Activated CD4-positive, alpha-beta memory T cell treated with anti-CD3 and anti-CD28 coated beads for 36 hours (primary cell): Measurements from ENCODE around the gene CTNNA3. TPM values are rescaled to one million over a fixed set of nuclear protein-coding genes. Genes with fewer than 3 reads are reported as not detected.

Experiments used
- CTCF ChIA-PET: fragments of 350-600 bp; sonication (Branson Sonifier 250); formaldehyde crosslinking; loops from one replicate; lab custom pipeline; 2021; ENCODE audit warnings: antibody characterized with exemption, inconsistent platforms; lab: Charles Lee
- POLR2A ChIA-PET: fragments of 350-600 bp; sonication (Branson Sonifier 250); formaldehyde crosslinking; loops from one replicate; lab custom pipeline; 2021; ENCODE audit warnings: antibody characterized with exemption; lab: Charles Lee
- DNase-seq: peaks from one replicate; pipeline ENCODE4 v3.0.0-alpha.2; 2020
- H3K27ac Mint-ChIP-seq: one replicate; pipeline ENCODE4 v1.8.0; 2021; ENCODE audit warnings: mixed read lengths
- H3K27me3 Mint-ChIP-seq: one replicate; pipeline ENCODE4 v1.8.0; 2021; ENCODE audit warnings: mixed read lengths
- H3K36me3 Mint-ChIP-seq: one replicate; pipeline ENCODE4 v1.8.0; 2021; ENCODE audit warnings: mixed read lengths
- H3K4me1 Mint-ChIP-seq: one replicate; pipeline ENCODE4 v1.8.0; 2021; ENCODE audit warnings: low read depth, mixed read lengths
- H3K4me3 Mint-ChIP-seq: one replicate; pipeline ENCODE4 v1.8.0; 2021; ENCODE audit warnings: mild to moderate bottlenecking, mixed read lengths
- H3K9me3 Mint-ChIP-seq: one replicate; pipeline ENCODE4 v1.8.0; 2021; ENCODE audit warnings: mixed read lengths
- intact Hi-C: fragments of 100-400 bp; cut with micrococcal nuclease; formaldehyde crosslinking; loops from one replicate; pipeline ENCODE4 v1.15.1; 2023
- total RNA-seq, 2 experiments: library from RNA; stranded (reverse); gene quantifications; one replicate each; pipeline ENCODE4 v1.2.3, GENCODE V29; 2021

The CTNNA3 gene
- total RNA-seq, 2 experiments from 2014 or later, result not detected

- ChIA-PET CTCF (no interaction called here), POLR2A (no interaction called here)
- no peak overlapping the region for H3K27ac Mint-ChIP-seq
- no peak overlapping the region for H3K4me3 Mint-ChIP-seq
- H3K36me3 Mint-ChIP-seq, result no peaks in the 10 kb centered on the region
- DNase-seq, result no peak
- no peaks in the 10 kb centered on the region for H3K9me3 Mint-ChIP-seq
- H3K4me1 Mint-ChIP-seq, result no peaks in the 10 kb centered on the region
- no peaks in the 10 kb centered on the region for H3K27me3 Mint-ChIP-seq
- intact Hi-C loops, result no loop called here
These were observed 1624.1 kb downstream of the CTNNA3 start for GRCh38 chr10:66071907-66072306.

GRCh38 chr10:66058594-66058993 lies 1637.4 kb downstream of the CTNNA3 start:
- Mint-ChIP-seq H3K36me3 (no peaks in the 10 kb centered on the region), H3K4me3 (no peak overlapping the region), H3K9me3 (peaks cover 5% of the 10 kb centered on the region), H3K27me3 (no peaks in the 10 kb centered on the region), H3K27ac (no peak overlapping the region), H3K4me1 (no peaks in the 10 kb centered on the region)
- ChIA-PET CTCF (no interaction called here), POLR2A (no interaction called here)
- intact Hi-C loops, result no loop called here
- DNase-seq, result no peak

- no peak overlapping the region for H3K27ac Mint-ChIP-seq
- H3K27me3 Mint-ChIP-seq, result no peaks in the 10 kb centered on the region
- CTCF ChIA-PET, result no interaction called here
- no peaks in the 10 kb centered on the region for H3K36me3 Mint-ChIP-seq
- H3K4me1 Mint-ChIP-seq, result no peaks in the 10 kb centered on the region
- no peak overlapping the region for H3K4me3 Mint-ChIP-seq
- DNase-seq, result no peak
- POLR2A ChIA-PET, result no interaction called here
- H3K9me3 Mint-ChIP-seq, result peaks cover 13% of the 10 kb centered on the region
- intact Hi-C loops, result no loop called here
These were observed 1646.7 kb downstream of the CTNNA3 start for GRCh38 chr10:66049335-66049734.

GRCh38 chr10:66045859-66046258 lies 1650.1 kb downstream of the CTNNA3 start:
- Mint-ChIP-seq H3K4me1 (no peaks in the 10 kb centered on the region), H3K4me3 (no peak overlapping the region), H3K36me3 (no peaks in the 10 kb centered on the region), H3K27me3 (no peaks in the 10 kb centered on the region), H3K27ac (no peak overlapping the region), H3K9me3 (peaks cover 15% of the 10 kb centered on the region)
- no peak for DNase-seq
- intact Hi-C loops, result no loop called here
- POLR2A ChIA-PET, result no interaction called here
- CTCF ChIA-PET, result no interaction called here

- no peak overlapping the region for H3K4me3 Mint-ChIP-seq
- no peaks in the 10 kb centered on the region for H3K27me3 Mint-ChIP-seq
- ChIA-PET POLR2A (no interaction called here), CTCF (no interaction called here)
- H3K27ac Mint-ChIP-seq, result no peak overlapping the region
- H3K36me3 Mint-ChIP-seq, result no peaks in the 10 kb centered on the region
- DNase-seq, result no peak
- H3K4me1 Mint-ChIP-seq, result no peaks in the 10 kb centered on the region
- H3K9me3 Mint-ChIP-seq, result peaks cover 8% of the 10 kb centered on the region
- intact Hi-C loops, result no loop called here
These were observed 1654.2 kb downstream of the CTNNA3 start for GRCh38 chr10:66041771-66042170.

GRCh38 chr10:66038623-66039022 lies 1657.4 kb downstream of the CTNNA3 start:
- no peak for DNase-seq
- no peaks in the 10 kb centered on the region for H3K4me1 Mint-ChIP-seq
- peaks cover 3% of the 10 kb centered on the region for H3K9me3 Mint-ChIP-seq
- CTCF ChIA-PET, result no interaction called here
- H3K4me3 Mint-ChIP-seq, result no peak overlapping the region
- intact Hi-C loops, result no loop called here
- POLR2A ChIA-PET, result no interaction called here
- H3K27ac Mint-ChIP-seq, result no peak overlapping the region
- no peaks in the 10 kb centered on the region for H3K27me3 Mint-ChIP-seq
- H3K36me3 Mint-ChIP-seq, result no peaks in the 10 kb centered on the region

GRCh38 chr10:66026321-66026720 lies 1669.7 kb downstream of the CTNNA3 start:
- POLR2A ChIA-PET, result no interaction called here

GRCh38 chr10:66025186-66025585 lies 1670.8 kb downstream of the CTNNA3 start:
- CTCF ChIA-PET, result no interaction called here
- H3K4me1 Mint-ChIP-seq, result no peaks in the 10 kb centered on the region

More at GRCh38 chr10:66026321-66026720, 1669.7 kb downstream of the CTNNA3 start:
- DNase-seq, result no peak
- H3K9me3 Mint-ChIP-seq, result peaks cover 23% of the 10 kb centered on the region
- no peaks in the 10 kb centered on the region for H3K4me1 Mint-ChIP-seq
- intact Hi-C loops, result no loop called here
- CTCF ChIA-PET, result no interaction called here
- no peak overlapping the region for H3K4me3 Mint-ChIP-seq
- H3K27me3 Mint-ChIP-seq, result no peaks in the 10 kb centered on the region
- H3K27ac Mint-ChIP-seq, result no peak overlapping the region
- H3K36me3 Mint-ChIP-seq, result no peaks in the 10 kb centered on the region

GRCh38 chr10:66021423-66021822 lies 1674.6 kb downstream of the CTNNA3 start:
- CTCF ChIA-PET, result no interaction called here
- no peaks in the 10 kb centered on the region for H3K4me1 Mint-ChIP-seq
- no peaks in the 10 kb centered on the region for H3K36me3 Mint-ChIP-seq
- no peak for DNase-seq
- POLR2A ChIA-PET, result no interaction called here
- H3K27ac Mint-ChIP-seq, result no peak overlapping the region
- intact Hi-C loops, result no loop called here
- H3K27me3 Mint-ChIP-seq, result no peaks in the 10 kb centered on the region
- H3K4me3 Mint-ChIP-seq, result no peak overlapping the region
- H3K9me3 Mint-ChIP-seq, result peaks cover 7% of the 10 kb centered on the region

More at GRCh38 chr10:66025186-66025585, 1670.8 kb downstream of the CTNNA3 start:
- Mint-ChIP-seq H3K9me3 (peaks cover 15% of the 10 kb centered on the region), H3K27ac (no peak overlapping the region), H3K36me3 (no peaks in the 10 kb centered on the region), H3K4me3 (no peak overlapping the region), H3K27me3 (no peaks in the 10 kb centered on the region)
- DNase-seq, result no peak
- intact Hi-C loops, result no loop called here
- POLR2A ChIA-PET, result no interaction called here

- ChIA-PET CTCF (no interaction called here), POLR2A (no interaction called here)
- H3K27ac Mint-ChIP-seq, result no peak overlapping the region
- no peak for DNase-seq
- H3K4me1 Mint-ChIP-seq, result no peaks in the 10 kb centered on the region
- H3K36me3 Mint-ChIP-seq, result no peaks in the 10 kb centered on the region
- peaks cover 4% of the 10 kb centered on the region for H3K9me3 Mint-ChIP-seq
- no peak overlapping the region for H3K4me3 Mint-ChIP-seq
- H3K27me3 Mint-ChIP-seq, result no peaks in the 10 kb centered on the region
- intact Hi-C loops, result no loop called here
These were observed 1687.8 kb downstream of the CTNNA3 start for GRCh38 chr10:66008221-66008620.

- POLR2A ChIA-PET, result no interaction called here
- intact Hi-C loops, result no loop called here
- Mint-ChIP-seq H3K36me3 (no peaks in the 10 kb centered on the region), H3K9me3 (peaks cover 4% of the 10 kb centered on the region), H3K4me1 (no peaks in the 10 kb centered on the region), H3K27me3 (no peaks in the 10 kb centered on the region), H3K4me3 (no peak overlapping the region), H3K27ac (no peak overlapping the region)
- DNase-seq, result no peak
- CTCF ChIA-PET, result no interaction called here
These were observed 1689.6 kb downstream of the CTNNA3 start for GRCh38 chr10:66006411-66006810.

GRCh38 chr10:65993451-65993850 lies 1702.5 kb downstream of the CTNNA3 start:
- Mint-ChIP-seq H3K4me3 (no peak overlapping the region), H3K27me3 (no peaks in the 10 kb centered on the region), H3K9me3 (peaks cover 33% of the 10 kb centered on the region), H3K4me1 (no peaks in the 10 kb centered on the region), H3K36me3 (no peaks in the 10 kb centered on the region), H3K27ac (no peak overlapping the region)
- intact Hi-C loops, result no loop called here
- no peak for DNase-seq
- POLR2A ChIA-PET, result no interaction called here
- CTCF ChIA-PET, result no interaction called here

- no peaks in the 10 kb centered on the region for H3K4me1 Mint-ChIP-seq
- H3K36me3 Mint-ChIP-seq, result no peaks in the 10 kb centered on the region
- peaks cover 8% of the 10 kb centered on the region for H3K9me3 Mint-ChIP-seq
- ChIA-PET CTCF (no interaction called here), POLR2A (no interaction called here)
- H3K27me3 Mint-ChIP-seq, result no peaks in the 10 kb centered on the region
- no peak for DNase-seq
- H3K27ac Mint-ChIP-seq, result no peak overlapping the region
- H3K4me3 Mint-ChIP-seq, result no peak overlapping the region
- intact Hi-C loops, result no loop called here
These were observed 1727.1 kb downstream of the CTNNA3 start for GRCh38 chr10:65968871-65969270.
